CD8-positive, alpha-beta memory T cell (primary cell): Measurements from ENCODE around the gene NLGN2. TPM values are rescaled to one million over a fixed set of nuclear protein-coding genes. Genes with fewer than 3 reads are reported as not detected.

Experiments
- CTCF ChIA-PET: fragments of 350-600 bp; sonication (Branson Sonifier 250); formaldehyde crosslinking; loops from one replicate; lab custom pipeline; 2021; ENCODE audit warnings: antibody characterized with exemption; lab: Charles Lee
- POLR2A ChIA-PET: fragments of 350-600 bp; sonication (Branson Sonifier 250); formaldehyde crosslinking; loops from one replicate; lab custom pipeline; 2021; ENCODE audit warnings: antibody characterized with exemption; lab: Charles Lee
- DNase-seq, 5 donors: peaks; one replicate each; pipeline versions ENCODE4 v3.0.0 to v3.0.0-alpha.2; 2020 to 2022; ENCODE audit warnings: mixed read lengths in 1 of 5
- H3K27ac ChIP-seq: one replicate; pipeline ENCODE4 v1.7.0; 2013; ENCODE audit warnings: low read depth, mild to moderate bottlenecking, low read length, moderate library complexity
- H3K27me3 ChIP-seq: 2 replicates; pipeline ENCODE4 v1.7.0; 2013; ENCODE audit warnings: low read length, mild to moderate bottlenecking; ENCODE audit not compliant: insufficient read depth, poor library complexity, severe bottlenecking
- H3K36me3 ChIP-seq: 2 replicates; pipeline ENCODE4 v1.7.0; 2013; ENCODE audit warnings: mild to moderate bottlenecking, low read length, moderate library complexity; ENCODE audit not compliant: insufficient read depth
- H3K4me1 ChIP-seq: 2 replicates; pipeline ENCODE4 v1.7.0; 2013; ENCODE audit warnings: mild to moderate bottlenecking, low read length, moderate library complexity; ENCODE audit not compliant: insufficient read depth
- H3K4me3 ChIP-seq: 2 replicates; pipeline ENCODE4 v1.7.0; 2013; ENCODE audit warnings: mild to moderate bottlenecking, low read length
- H3K9me3 ChIP-seq: 2 replicates; pipeline ENCODE4 v1.7.0; 2013; ENCODE audit warnings: mild to moderate bottlenecking, low read length
- H3K27ac Mint-ChIP-seq, 8 donors: one replicate each; pipeline ENCODE4 v1.8.0; 2020 to 2021; ENCODE audit warnings: mixed read lengths in 8 of 8, mild to moderate bottlenecking in 6 of 8, inconsistent platforms in 3 of 8, moderate library complexity in 3 of 8
- H3K27me3 Mint-ChIP-seq, 2 donors: one replicate each; pipeline ENCODE4 v1.8.0; 2020 to 2021; ENCODE audit warnings: mixed read lengths in 2 of 2, mild to moderate bottlenecking in 1 of 2, moderate library complexity in 1 of 2
- H3K36me3 Mint-ChIP-seq, 3 donors: one replicate each; pipeline ENCODE4 v1.8.0; 2020 to 2021; ENCODE audit warnings: mixed read lengths in 3 of 3, inconsistent platforms in 1 of 3, mild to moderate bottlenecking in 1 of 3
- H3K4me1 Mint-ChIP-seq, 3 donors: one replicate each; pipeline ENCODE4 v1.8.0; 2020 to 2021; ENCODE audit warnings: mixed read lengths in 3 of 3, inconsistent platforms in 1 of 3, mild to moderate bottlenecking in 1 of 3
- H3K4me3 Mint-ChIP-seq, 7 donors: one replicate each; pipeline ENCODE4 v1.8.0; 2020 to 2021; ENCODE audit warnings: mixed read lengths in 7 of 7, mild to moderate bottlenecking in 6 of 7, moderate library complexity in 4 of 7, inconsistent platforms in 2 of 7
- H3K9me3 Mint-ChIP-seq, 5 donors: one replicate each; pipeline ENCODE4 v1.8.0; 2020 to 2022; ENCODE audit warnings: mixed read lengths in 5 of 5, mild to moderate bottlenecking in 3 of 5, moderate library complexity in 2 of 5, inconsistent platforms in 1 of 5
- polyA plus RNA-seq: library from polyadenylated mRNA; unstranded; fragments of 300-500 nt; fragmentation: Illumina TruSeq; gene quantifications from one replicate; pipeline ENCODE4 v1.2.3, GENCODE V29; 2021
- total RNA-seq, 2 experiments: library from RNA; stranded (reverse); gene quantifications; one replicate each; pipeline ENCODE4 v1.2.3, GENCODE V29; 2021

The NLGN2 gene
- total and polyA plus RNA-seq, 3 experiments from 2014 or later = 0.06 to 6.6 (median 5.6) TPM

DNA sequence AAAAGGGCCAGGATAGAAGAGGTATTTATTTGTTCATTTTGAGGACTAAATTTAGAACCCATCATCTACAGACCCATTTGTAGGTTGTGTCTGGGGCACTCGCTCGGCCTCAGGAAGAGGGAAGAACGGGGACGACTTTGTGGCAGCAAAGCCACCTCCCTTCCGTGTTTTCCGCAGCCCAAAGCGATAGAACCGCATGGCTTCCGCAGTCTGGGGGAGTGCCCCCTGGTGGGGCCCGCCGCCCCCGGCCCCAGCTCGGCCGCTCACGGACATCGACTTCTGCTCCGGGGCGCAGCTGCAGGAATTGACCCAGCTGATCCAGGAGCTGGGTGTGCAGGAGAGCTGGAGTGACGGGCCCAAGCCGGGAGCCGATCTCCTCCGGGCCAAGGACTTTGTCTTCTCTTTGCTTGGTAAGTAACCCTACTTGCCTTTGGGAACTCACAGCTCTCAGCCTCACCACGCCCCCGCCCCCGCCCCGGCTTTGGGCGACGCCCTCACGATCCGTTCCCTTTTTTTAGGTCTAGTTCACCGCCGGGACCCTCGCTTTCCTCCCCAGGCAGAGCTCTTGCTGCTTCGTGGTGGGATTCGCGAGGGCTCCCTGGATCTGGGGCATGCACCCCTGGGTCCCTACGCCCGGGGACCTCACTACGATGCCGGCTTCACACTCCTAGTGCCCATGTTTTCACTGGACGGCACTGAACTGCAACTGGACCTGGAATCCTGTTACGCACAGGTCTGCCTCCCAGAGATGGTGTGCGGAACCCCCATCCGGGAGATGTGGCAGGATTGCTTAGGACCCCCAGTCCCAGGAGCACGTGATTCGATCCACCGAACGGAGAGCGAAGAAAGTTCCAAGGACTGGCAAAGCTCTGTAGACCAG lies 28.3 kb downstream of the NLGN2 start:
- Histone ChIP-seq H3K27ac (peak overlapping the region; percentile 77), H3K27me3 (peaks cover 24% of the 10 kb centered on the region), H3K4me1 (peaks cover 50% of the 10 kb centered on the region), H3K4me3 (peak overlapping the region; percentile 92), H3K36me3 (no peaks in the 10 kb centered on the region), H3K9me3 (no peaks in the 10 kb centered on the region)
- Mint-ChIP-seq H3K4me3 (peak overlapping the region; percentile 88 to 98 (median 96)), H3K36me3 (peaks cover 4 to 10% (median 7%) of the 10 kb centered on the region in 3 donors), H3K27ac (peak overlapping the region; percentile 93 to 99 (median 97)), H3K4me1 (peaks cover 33 to 54% (median 46%) of the 10 kb centered on the region in 3 donors), H3K27me3 (peaks cover 21 to 23% of the 10 kb centered on the region in 2 donors), H3K9me3 (no peaks in the 10 kb centered on the region)
- DNase-seq = peak in 3 of 5 donors; percentile 46 to 78 (median 56)
- POLR2A ChIA-PET = interaction anchor here (0.6 to 4.5 kb wide), 19 partner anchors 19 to 251 kb away, joined by 3 to 48 read pairs (median 4); partner anchors contain the start of genes FXR2, MPDU1, PLSCR3 and POLR2A
- CTCF ChIA-PET = interaction anchor here (0.8 to 5.1 kb wide), 50 partner anchors 8 to 390 kb away, joined by 3 to 78 read pairs (median 6); partner anchors contain the start of genes ACAP1, CD68, CHRNB1 and GABARAP

DNA sequence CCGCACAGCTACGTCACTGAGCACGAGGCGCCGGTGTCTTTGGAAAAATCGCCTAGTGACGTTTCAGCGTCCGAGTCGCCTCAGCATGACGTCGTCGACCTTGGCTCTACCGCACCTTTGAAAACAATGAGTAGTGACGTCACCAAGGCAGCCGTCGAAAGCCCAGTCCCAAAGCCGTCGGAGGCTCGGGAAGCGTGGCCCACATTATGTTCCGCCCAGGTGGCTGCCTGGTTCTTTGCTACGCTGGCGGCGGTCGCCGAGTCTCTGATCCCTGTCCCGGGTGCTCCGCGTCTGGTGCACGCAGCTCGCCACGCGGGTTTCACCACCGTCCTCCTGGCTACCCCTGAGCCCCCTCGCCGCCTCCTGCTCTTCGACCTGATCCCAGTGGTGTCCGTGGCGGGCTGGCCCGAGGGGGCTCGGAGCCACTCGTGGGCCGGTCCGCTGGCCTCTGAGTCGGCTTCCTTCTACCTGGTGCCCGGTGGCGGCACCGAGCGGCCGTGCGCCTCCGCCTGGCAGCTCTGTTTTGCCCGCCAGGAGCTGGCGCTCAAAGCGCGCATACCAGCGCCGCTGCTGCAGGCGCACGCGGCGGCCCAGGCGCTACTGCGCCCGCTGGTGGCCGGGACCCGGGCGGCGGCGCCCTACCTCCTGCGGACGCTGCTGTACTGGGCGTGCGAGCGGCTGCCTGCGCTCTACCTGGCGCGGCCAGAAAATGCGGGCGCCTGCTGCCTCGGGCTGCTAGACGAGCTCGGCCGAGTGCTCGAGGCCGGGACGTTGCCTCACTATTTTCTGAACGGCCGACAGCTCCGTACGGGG lies 29.1 kb downstream of the NLGN2 start:
- Mint-ChIP-seq H3K27me3 (peaks cover 29% of the 10 kb centered on the region in 2 donors), H3K27ac (peak overlapping the region; percentile 93 to 99 (median 97)), H3K36me3 (peaks cover 4 to 10% (median 7%) of the 10 kb centered on the region in 3 donors), H3K4me3 (peak overlapping the region; percentile 88 to 98 (median 96)), H3K9me3 (no peaks in the 10 kb centered on the region), H3K4me1 (peaks cover 33 to 56% (median 46%) of the 10 kb centered on the region in 3 donors)
- POLR2A ChIA-PET = interaction anchor here (0.6 to 4.5 kb wide), 17 partner anchors 10 to 250 kb away, joined by 3 to 48 read pairs (median 5); partner anchors contain the start of genes MPDU1, NEURL4, PLSCR3 and POLR2A
- Histone ChIP-seq H3K27me3 (peaks cover 31% of the 10 kb centered on the region), H3K4me3 (peak overlapping the region; percentile 92), H3K36me3 (no peaks in the 10 kb centered on the region), H3K9me3 (no peaks in the 10 kb centered on the region), H3K27ac (peak overlapping the region; percentile 77), H3K4me1 (peaks cover 50% of the 10 kb centered on the region)
- DNase-seq = peak; percentile 68 to 85 (median 80)
- CTCF ChIA-PET = interaction anchor here (0.6 to 5.1 kb wide), 56 partner anchors 9 to 391 kb away, joined by 3 to 78 read pairs (median 5); partner anchors contain the start of genes ACAP1, CD68, CHRNB1 and MPDU1

DNA sequence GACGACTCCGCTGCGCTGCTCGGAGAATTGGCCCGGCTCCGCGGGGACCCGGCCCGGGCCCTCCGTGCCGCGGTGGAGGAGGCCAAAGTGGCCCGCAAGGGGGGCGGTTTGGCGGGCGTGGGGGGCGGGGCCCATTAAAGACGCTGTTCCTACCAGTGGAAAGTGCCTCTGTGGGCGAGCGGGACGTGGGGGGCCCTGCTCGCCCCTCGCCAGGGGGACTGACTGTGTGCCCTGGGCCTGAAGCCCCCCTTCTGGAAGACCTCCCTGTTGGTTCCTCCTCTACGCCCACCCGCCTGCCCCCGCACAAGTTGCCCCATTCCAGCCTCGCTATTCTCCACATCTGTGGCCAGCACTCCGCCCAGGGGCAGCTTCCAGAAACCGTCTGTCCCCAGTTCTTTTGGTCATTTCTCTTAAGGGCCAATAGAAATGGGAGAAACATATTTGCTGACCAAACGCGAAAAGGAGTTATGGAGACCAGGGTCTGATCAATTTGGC lies 29.8 kb downstream of the NLGN2 start:
- Histone ChIP-seq H3K9me3 (no peaks in the 10 kb centered on the region), H3K27me3 (peaks cover 34% of the 10 kb centered on the region), H3K27ac (no peak overlapping the region), H3K4me3 (peak overlapping the region; percentile 5), H3K36me3 (no peaks in the 10 kb centered on the region), H3K4me1 (peaks cover 50% of the 10 kb centered on the region)
- peak overlapping the region in 3 of 8 donors; percentile 17 to 95 (median 47) for H3K27ac Mint-ChIP-seq
- peaks cover 4 to 10% (median 7%) of the 10 kb centered on the region in 3 donors for H3K36me3 Mint-ChIP-seq
- DNase-seq = no peak
- POLR2A ChIA-PET = interaction anchor here (0.9 to 4.5 kb wide), 12 partner anchors 9 to 249 kb away, joined by 3 to 48 read pairs (median 6); partner anchors contain the start of genes MPDU1, NEURL4, PLSCR3 and POLR2A
- peaks cover 32 to 36% of the 10 kb centered on the region in 2 donors for H3K27me3 Mint-ChIP-seq
- H3K4me1 Mint-ChIP-seq = peaks cover 33 to 56% (median 46%) of the 10 kb centered on the region in 3 donors
- CTCF ChIA-PET = interaction anchor here (0.6 to 5.1 kb wide), 47 partner anchors 9 to 250 kb away, joined by 3 to 78 read pairs (median 7); partner anchors contain the start of genes ACAP1, CD68, CHRNB1 and MPDU1
- no peaks in the 10 kb centered on the region for H3K9me3 Mint-ChIP-seq
- peak overlapping the region; percentile 61 to 98 (median 67) for H3K4me3 Mint-ChIP-seq

DNA sequence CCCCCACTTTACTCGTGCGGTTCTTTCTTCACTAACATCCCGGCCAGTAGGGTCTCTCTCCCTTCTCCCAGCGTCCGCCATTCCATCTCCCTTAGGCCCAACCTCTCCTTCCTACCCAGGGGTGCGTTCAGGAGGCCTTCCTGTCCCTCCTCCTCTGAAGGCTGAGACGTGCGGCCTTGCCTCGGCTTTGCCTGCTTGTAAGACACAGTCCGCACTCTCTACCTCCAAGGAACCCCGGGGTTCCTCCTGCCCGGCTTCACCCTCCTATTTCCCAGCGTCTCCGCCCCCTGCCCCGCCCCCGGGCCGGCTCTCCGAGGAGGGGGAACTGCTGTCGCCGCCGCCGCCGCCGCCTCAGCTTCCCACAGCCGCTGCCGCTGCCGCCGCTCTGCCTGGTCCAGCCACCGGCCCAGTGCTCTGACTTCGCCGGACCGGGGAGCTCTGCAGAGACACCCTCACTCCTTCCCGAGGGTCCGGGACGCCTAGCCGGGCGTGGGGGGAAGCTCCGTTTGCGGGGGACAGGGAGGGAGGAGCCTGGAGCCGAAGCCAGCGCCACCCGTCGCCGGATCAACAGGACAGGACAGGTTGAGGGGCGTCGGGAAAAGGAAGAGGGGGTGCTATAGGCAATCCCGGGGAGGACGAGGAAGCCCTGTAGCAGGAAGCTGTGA lies 30.4 kb downstream of the NLGN2 start:
- ChIA-PET POLR2A (interaction anchor here (0.9 to 4.5 kb wide), 4 partner anchors 16 to 47 kb away, joined by 4 to 48 read pairs (median 18); partner anchors contain the start of genes POLR2A, SLC35G6 and ZBTB4), CTCF (interaction anchor here (0.9 to 5.1 kb wide), 7 partner anchors 11 to 157 kb away, joined by 4 to 78 read pairs (median 10); partner anchors contain the start of genes POLR2A, SLC2A4 and TMEM95)
- Mint-ChIP-seq H3K27ac (peak overlapping the region in 7 of 8 donors; percentile 17 to 87 (median 40)), H3K9me3 (no peaks in the 10 kb centered on the region), H3K36me3 (peaks cover 4 to 10% (median 7%) of the 10 kb centered on the region in 3 donors), H3K4me3 (peak overlapping the region; percentile 61 to 86 (median 67)), H3K27me3 (peaks cover 35 to 38% of the 10 kb centered on the region in 2 donors), H3K4me1 (peaks cover 33 to 56% (median 46%) of the 10 kb centered on the region in 3 donors)
- Histone ChIP-seq H3K4me1 (peaks cover 50% of the 10 kb centered on the region), H3K9me3 (no peaks in the 10 kb centered on the region), H3K36me3 (no peaks in the 10 kb centered on the region), H3K4me3 (peak overlapping the region; percentile 24), H3K27me3 (peaks cover 34% of the 10 kb centered on the region), H3K27ac (no peak overlapping the region)
- peak in 4 of 5 donors; percentile 21 to 61 (median 42) for DNase-seq

DNA sequence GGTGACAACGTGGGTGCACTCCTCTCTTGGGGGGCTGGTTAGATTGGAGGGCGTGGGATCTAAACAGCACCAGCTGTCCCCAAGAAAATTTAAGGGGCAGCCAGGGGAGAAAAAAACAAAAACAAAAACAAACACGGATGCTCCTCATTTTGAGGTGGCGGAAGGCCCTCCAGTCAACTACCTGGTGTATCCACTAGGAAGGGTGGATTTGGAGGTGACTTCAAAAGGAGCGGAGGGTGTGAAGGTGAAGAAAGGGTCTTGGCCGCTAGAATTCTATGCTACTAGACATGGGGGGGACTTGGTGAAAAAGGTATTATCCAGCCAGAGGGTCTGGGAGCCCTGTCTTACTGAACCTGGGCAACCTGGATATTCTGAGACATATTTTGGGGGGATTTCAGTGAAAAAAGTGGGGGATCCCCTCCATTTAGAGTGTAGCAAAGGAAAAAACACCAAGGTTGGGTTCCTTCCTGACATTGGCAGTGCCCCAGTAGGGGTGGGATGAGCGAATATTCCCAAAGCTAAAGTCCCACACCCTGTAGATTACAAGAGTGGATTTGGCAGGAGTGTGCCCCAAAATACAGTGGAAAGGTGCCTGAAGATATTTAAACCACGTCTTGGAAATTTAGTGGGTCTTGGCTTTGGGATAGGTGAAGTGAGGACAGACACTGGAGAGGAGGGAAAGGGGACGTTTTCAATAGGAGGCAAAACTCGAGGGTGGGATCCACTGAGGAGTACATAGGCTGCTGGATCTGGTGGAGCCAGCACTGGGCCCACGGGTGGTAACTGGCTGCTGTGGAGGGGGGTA lies 31.2 kb downstream of the NLGN2 start:
- peak overlapping the region; percentile 4 to 71 (median 56) for H3K27ac Mint-ChIP-seq

More for the DNA sequence above, 31.2 kb downstream of the NLGN2 start:
- H3K27me3 ChIP-seq = peaks cover 36% of the 10 kb centered on the region
- peak overlapping the region; percentile 24 for H3K4me3 ChIP-seq
- DNase-seq = no peak
- no peaks in the 10 kb centered on the region for H3K9me3 Mint-ChIP-seq
- CTCF ChIA-PET = interaction anchor here (0.9 to 5.1 kb wide), 6 partner anchors 16 to 83 kb away, joined by 3 to 78 read pairs (median 26); partner anchors contain the start of genes POLR2A, TMEM95 and ZBTB4
- H3K9me3 ChIP-seq = no peaks in the 10 kb centered on the region
- H3K36me3 ChIP-seq = no peaks in the 10 kb centered on the region
- POLR2A ChIA-PET = interaction anchor here (0.9 to 4.5 kb wide), 5 partner anchors 15 to 122 kb away, joined by 3 to 48 read pairs (median 6); partner anchors contain the start of genes POLR2A and ZBTB4
- peak overlapping the region; percentile 8 to 81 (median 61) for H3K4me3 Mint-ChIP-seq
- H3K4me1 Mint-ChIP-seq = peaks cover 33 to 56% (median 46%) of the 10 kb centered on the region in 3 donors
- H3K36me3 Mint-ChIP-seq = peaks cover 4 to 10% (median 7%) of the 10 kb centered on the region in 3 donors
- no peak overlapping the region for H3K27ac ChIP-seq
- peaks cover 36 to 42% of the 10 kb centered on the region in 2 donors for H3K27me3 Mint-ChIP-seq
- peaks cover 50% of the 10 kb centered on the region for H3K4me1 ChIP-seq
